ENCODE data around the gene PCID2.

Gene PCID2

DNA sequence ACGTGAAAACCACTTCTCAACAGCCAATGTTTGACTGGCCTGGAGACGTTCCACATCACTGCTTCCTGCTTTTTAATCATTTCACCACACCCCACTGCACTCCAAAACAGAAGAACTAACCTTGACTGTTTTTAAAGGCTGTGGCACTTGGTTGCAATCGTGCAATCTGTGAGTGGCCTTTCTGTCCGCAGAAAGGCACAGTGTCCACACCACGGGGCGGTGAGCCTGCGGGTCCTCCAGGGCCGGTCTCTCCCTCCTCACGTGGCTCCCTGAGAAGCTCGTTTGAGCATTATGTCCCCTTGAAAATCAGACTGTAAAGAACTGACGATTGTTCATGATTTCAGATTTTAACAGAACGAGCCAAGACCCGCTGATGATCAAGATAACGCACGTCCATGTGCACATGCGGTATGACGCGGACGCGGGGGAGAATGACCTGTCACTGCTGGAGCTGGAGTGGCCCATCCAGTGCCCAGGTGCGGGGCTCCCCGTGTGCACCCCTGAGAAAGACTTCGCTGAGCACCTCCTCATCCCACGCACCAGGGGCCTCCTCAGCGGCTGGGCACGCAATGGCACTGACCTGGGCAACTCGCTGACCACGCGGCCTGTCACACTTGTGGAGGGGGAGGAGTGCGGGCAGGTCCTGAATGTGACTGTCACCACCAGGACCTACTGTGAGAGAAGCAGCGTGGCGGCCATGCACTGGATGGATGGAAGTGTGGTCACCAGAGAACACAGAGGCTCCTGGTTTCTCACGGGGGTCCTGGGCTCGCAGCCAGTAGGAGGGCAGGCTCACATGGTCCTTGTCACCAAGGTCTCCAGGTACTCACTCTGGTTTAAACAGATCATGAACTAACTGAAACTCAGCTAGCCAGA lies 37.0 kb downstream of the PCID2 start:
- Histone ChIP-seq H3K27ac (ENCODE audit: low read depth, low read length) (no peak overlapping the region), H3K36me3 (ENCODE audit: insufficient read depth, low read length) (peaks cover 30% of the 10 kb centered on the region), H3K4me3 (ENCODE audit: low read depth in 1 of 2, low read length in 2 of 2) (no peak overlapping the region)

GRCh38 chr13:113170511-113170910 lies 38.0 kb downstream of the PCID2 start:
- Histone ChIP-seq H3K27me3 (ENCODE audit: control insufficient read depth in 1 of 2, insufficient read depth in 2 of 2, low read length in 2 of 2) (no peaks in the 10 kb centered on the region), H3K4me1 (ENCODE audit: insufficient read depth, low read length) (no peaks in the 10 kb centered on the region), H3K9me3 (ENCODE audit: low read length) (no peaks in the 10 kb centered on the region), H3K9ac (ENCODE audit: low read length) (no peak overlapping the region), H3K4me3 (ENCODE audit: low read depth in 1 of 2, low read length in 2 of 2) (no peak overlapping the region), H3K27ac (ENCODE audit: low read depth, low read length) (no peak overlapping the region), H3K36me3 (ENCODE audit: insufficient read depth, low read length) (peaks cover 21% of the 10 kb centered on the region)

More for the DNA sequence above, 37.0 kb downstream of the PCID2 start:
- no peaks in the 10 kb centered on the region for H3K27me3 ChIP-seq (ENCODE audit: control insufficient read depth in 1 of 2, insufficient read depth in 2 of 2, low read length in 2 of 2)
- H3K9me3 ChIP-seq (ENCODE audit: low read length) = no peaks in the 10 kb centered on the region
- no peak overlapping the region for H3K9ac ChIP-seq (ENCODE audit: low read length)
- H3K4me1 ChIP-seq (ENCODE audit: insufficient read depth, low read length) = no peaks in the 10 kb centered on the region

GRCh38 chr13:113169277-113170272 lies 38.9 kb downstream of the PCID2 start:
- Histone ChIP-seq H3K27ac (ENCODE audit: low read depth, low read length) (no peak overlapping the region), H3K27me3 (ENCODE audit: control insufficient read depth in 1 of 2, insufficient read depth in 2 of 2, low read length in 2 of 2) (no peaks in the 10 kb centered on the region), H3K36me3 (ENCODE audit: insufficient read depth, low read length) (peaks cover 16% of the 10 kb centered on the region), H3K4me1 (ENCODE audit: insufficient read depth, low read length) (no peaks in the 10 kb centered on the region), H3K9ac (ENCODE audit: low read length) (no peak overlapping the region), H3K9me3 (ENCODE audit: low read length) (no peaks in the 10 kb centered on the region), H3K4me3 (ENCODE audit: low read depth in 1 of 2, low read length in 2 of 2) (no peak overlapping the region)

DNA sequence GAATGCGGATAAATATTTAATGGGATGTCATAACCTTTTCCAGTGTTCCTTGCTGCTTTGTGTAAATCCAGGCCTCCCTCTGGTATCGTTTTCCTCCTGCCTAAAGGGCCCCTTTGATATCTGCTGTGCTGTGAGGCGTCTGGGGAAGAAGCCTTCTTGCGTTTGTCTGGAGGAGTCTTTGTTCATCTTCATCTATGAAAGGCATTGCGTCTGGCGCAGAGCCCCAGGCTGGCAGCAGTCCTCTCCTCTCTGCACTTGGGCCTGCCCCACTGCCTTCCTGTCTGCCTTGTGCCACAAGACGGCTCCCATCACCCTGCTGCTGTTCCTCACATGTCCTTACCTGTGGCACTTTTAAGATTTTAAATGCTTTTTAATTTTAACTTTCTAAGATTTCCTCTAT lies 40.3 kb downstream of the PCID2 start:
- Histone ChIP-seq H3K9me3 (ENCODE audit: low read length) (no peaks in the 10 kb centered on the region), H3K27ac (ENCODE audit: low read depth, low read length) (no peak overlapping the region), H3K4me3 (ENCODE audit: low read depth in 1 of 2, low read length in 2 of 2) (no peak overlapping the region), H3K4me1 (ENCODE audit: insufficient read depth, low read length) (no peaks in the 10 kb centered on the region), H3K27me3 (ENCODE audit: control insufficient read depth in 1 of 2, insufficient read depth in 2 of 2, low read length in 2 of 2) (peaks cover 2 to 4% of the 10 kb centered on the region in 2 donors), H3K36me3 (ENCODE audit: insufficient read depth, low read length) (peaks cover 16% of the 10 kb centered on the region), H3K9ac (ENCODE audit: low read length) (no peak overlapping the region)

- no peak overlapping the region for H3K9ac ChIP-seq (ENCODE audit: low read length)
- H3K27ac ChIP-seq (ENCODE audit: low read depth, low read length) = no peak overlapping the region
- peaks cover 5 to 9% of the 10 kb centered on the region in 2 donors for H3K27me3 ChIP-seq (ENCODE audit: control insufficient read depth in 1 of 2, insufficient read depth in 2 of 2, low read length in 2 of 2)
- peaks cover 15% of the 10 kb centered on the region for H3K36me3 ChIP-seq (ENCODE audit: insufficient read depth, low read length)
- H3K4me3 ChIP-seq (ENCODE audit: low read depth in 1 of 2, low read length in 2 of 2) = no peak overlapping the region
- H3K4me1 ChIP-seq (ENCODE audit: insufficient read depth, low read length) = no peaks in the 10 kb centered on the region
- H3K9me3 ChIP-seq (ENCODE audit: low read length) = no peaks in the 10 kb centered on the region
Observed at GRCh38 chr13:113167575-113167974, 40.9 kb downstream of the PCID2 start.

DNA sequence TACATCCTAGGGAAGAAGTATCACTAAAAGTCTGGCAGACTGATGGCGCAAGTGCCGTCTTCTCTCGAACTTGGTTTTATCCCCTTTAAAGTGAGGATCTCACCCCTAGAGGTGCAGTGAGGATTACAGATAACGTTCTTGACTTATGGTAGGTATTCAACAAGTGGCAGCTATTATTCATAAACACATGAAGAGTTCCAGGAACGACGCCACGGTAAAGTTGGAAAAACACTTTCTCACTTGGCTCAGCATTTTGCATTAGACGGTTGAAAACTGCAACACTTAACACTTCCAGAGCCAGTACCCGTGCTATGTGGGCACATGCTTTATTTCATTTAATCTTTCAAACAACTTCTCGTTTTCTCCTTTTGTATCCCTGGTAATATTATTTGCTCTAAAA lies 41.3 kb downstream of the PCID2 start:
- Histone ChIP-seq H3K9ac (ENCODE audit: low read length) (no peak overlapping the region), H3K36me3 (ENCODE audit: insufficient read depth, low read length) (peaks cover 11% of the 10 kb centered on the region), H3K27me3 (ENCODE audit: control insufficient read depth in 1 of 2, insufficient read depth in 2 of 2, low read length in 2 of 2) (peaks cover 5 to 9% of the 10 kb centered on the region in 2 donors), H3K27ac (ENCODE audit: low read depth, low read length) (no peak overlapping the region), H3K9me3 (ENCODE audit: low read length) (no peaks in the 10 kb centered on the region), H3K4me3 (ENCODE audit: low read depth in 1 of 2, low read length in 2 of 2) (no peak overlapping the region), H3K4me1 (ENCODE audit: insufficient read depth, low read length) (no peaks in the 10 kb centered on the region)

- Histone ChIP-seq H3K27me3 (ENCODE audit: control insufficient read depth in 1 of 2, insufficient read depth in 2 of 2, low read length in 2 of 2) (peaks cover 5 to 9% of the 10 kb centered on the region in 2 donors), H3K27ac (ENCODE audit: low read depth, low read length) (no peak overlapping the region), H3K9ac (ENCODE audit: low read length) (no peak overlapping the region), H3K36me3 (ENCODE audit: insufficient read depth, low read length) (peaks cover 6% of the 10 kb centered on the region), H3K4me1 (ENCODE audit: insufficient read depth, low read length) (no peaks in the 10 kb centered on the region), H3K4me3 (ENCODE audit: low read depth in 1 of 2, low read length in 2 of 2) (no peak overlapping the region), H3K9me3 (ENCODE audit: low read length) (no peaks in the 10 kb centered on the region)
Observed at GRCh38 chr13:113166681-113167080, 41.8 kb downstream of the PCID2 start.

- Histone ChIP-seq H3K9me3 (ENCODE audit: low read length) (no peaks in the 10 kb centered on the region), H3K36me3 (ENCODE audit: insufficient read depth, low read length) (peaks cover 2% of the 10 kb centered on the region), H3K27ac (ENCODE audit: low read depth, low read length) (no peak overlapping the region), H3K27me3 (ENCODE audit: control insufficient read depth in 1 of 2, insufficient read depth in 2 of 2, low read length in 2 of 2) (peaks cover 7 to 13% of the 10 kb centered on the region in 2 donors), H3K4me3 (ENCODE audit: low read depth in 1 of 2, low read length in 2 of 2) (no peak overlapping the region), H3K4me1 (ENCODE audit: insufficient read depth, low read length) (no peaks in the 10 kb centered on the region), H3K9ac (ENCODE audit: low read length) (no peak overlapping the region)
Observed at GRCh38 chr13:113166266-113166665, 42.2 kb downstream of the PCID2 start.

GRCh38 chr13:113164492-113164891 lies 44.0 kb downstream of the PCID2 start:
- peaks cover 12 to 20% of the 10 kb centered on the region in 2 donors for H3K27me3 ChIP-seq (ENCODE audit: control insufficient read depth in 1 of 2, insufficient read depth in 2 of 2, low read length in 2 of 2)
- H3K36me3 ChIP-seq (ENCODE audit: insufficient read depth, low read length) = no peaks in the 10 kb centered on the region
- H3K27ac ChIP-seq (ENCODE audit: low read depth, low read length) = no peak overlapping the region
- H3K9me3 ChIP-seq (ENCODE audit: low read length) = no peaks in the 10 kb centered on the region
- no peak overlapping the region for H3K9ac ChIP-seq (ENCODE audit: low read length)
- no peak overlapping the region for H3K4me3 ChIP-seq (ENCODE audit: low read depth in 1 of 2, low read length in 2 of 2)
- H3K4me1 ChIP-seq (ENCODE audit: insufficient read depth, low read length) = no peaks in the 10 kb centered on the region

DNA sequence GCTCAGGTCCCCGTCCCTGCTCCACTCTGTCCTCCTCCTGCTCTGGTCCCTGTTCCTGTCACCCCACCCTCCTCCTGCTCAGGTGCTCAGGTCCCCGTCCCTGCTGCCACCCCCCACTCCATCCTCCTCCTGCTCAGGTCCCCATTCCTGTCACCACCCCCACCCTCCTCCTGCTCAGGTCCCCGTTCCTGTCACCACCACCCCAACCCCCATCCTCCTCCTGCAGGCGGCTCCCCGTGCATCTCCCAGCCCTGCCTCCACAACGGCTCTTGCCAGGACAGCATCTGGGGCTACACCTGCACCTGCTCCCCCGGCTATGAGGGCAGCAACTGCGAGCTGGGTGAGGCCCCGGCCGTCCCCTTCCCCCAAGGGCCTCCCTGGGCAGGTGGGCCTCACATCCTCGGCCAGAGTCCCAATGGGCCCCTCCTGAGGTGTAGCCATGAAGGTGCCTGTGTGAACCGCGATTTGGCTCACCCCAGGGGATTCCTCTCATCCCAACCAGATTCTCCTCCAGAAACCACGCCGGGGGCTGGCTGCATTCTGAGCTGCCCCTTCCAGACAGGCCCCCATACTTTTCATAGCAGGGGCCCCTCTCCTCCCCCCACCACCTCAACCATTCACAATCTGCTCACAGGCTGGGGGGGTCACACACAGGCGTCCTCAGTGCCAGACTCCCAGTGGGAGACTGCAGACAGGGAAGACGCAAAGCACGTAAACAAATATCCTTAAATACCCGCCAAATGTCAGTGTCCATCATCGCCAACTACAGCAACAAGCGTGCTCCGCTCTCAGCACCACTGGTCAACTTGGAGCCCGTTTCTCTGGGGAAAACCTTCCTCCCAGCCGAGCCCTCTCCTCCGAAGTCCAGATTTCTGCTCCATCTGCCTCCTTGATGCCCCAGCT lies 45.4 kb downstream of the PCID2 start:
- H3K27me3 ChIP-seq (ENCODE audit: control insufficient read depth in 1 of 2, insufficient read depth in 2 of 2, low read length in 2 of 2) = peaks cover 18 to 20% of the 10 kb centered on the region in 2 donors
- H3K9me3 ChIP-seq (ENCODE audit: low read length) = no peaks in the 10 kb centered on the region
- H3K36me3 ChIP-seq (ENCODE audit: insufficient read depth, low read length) = no peaks in the 10 kb centered on the region
- H3K4me1 ChIP-seq (ENCODE audit: insufficient read depth, low read length) = no peaks in the 10 kb centered on the region
- H3K4me3 ChIP-seq (ENCODE audit: low read depth in 1 of 2, low read length in 2 of 2) = no peak overlapping the region
- H3K9ac ChIP-seq (ENCODE audit: low read length) = no peak overlapping the region
- no peak overlapping the region for H3K27ac ChIP-seq (ENCODE audit: low read depth, low read length)

All from muscle layer of colon (tissue), 2 donors.